ENCODE measurements around the gene SUGT1.
"Not testable (repeated sequence)": the region's sequence is repeated elsewhere in the genome, so short reads cannot be mapped to it uniquely, and the experiment has no call there.

GRCh38 chr13:52610158-52610557, 42.5 kb upstream of the SUGT1 start:
- TF ChIP-seq ZNF530 (tag by site-specific recombination; IDR thresholded peaks at IDR 0.05; ENCODE audit: low read depth); ZNF677 (tag by site-specific recombination; IDR thresholded peaks at IDR 0.05); ZNF558 (tag by site-specific recombination; IDR thresholded peaks at IDR 0.05); ZNF24 (tag by site-specific recombination; IDR thresholded peaks at IDR 0.05); PBX3 (CRISPR knock-in tag; IDR thresholded peaks at IDR 0.05); CTCF (tag by site-specific recombination; IDR thresholded peaks at IDR 0.05); ZBTB8A (tag by site-specific recombination; IDR thresholded peaks at IDR 0.05); ZNF513 (tag by site-specific recombination; IDR thresholded peaks at IDR 0.05); KLF16 (tag by site-specific recombination; IDR thresholded peaks at IDR 0.05); PRDM1 (tag by site-specific recombination; IDR thresholded peaks at IDR 0.05); ZNF121 (tag by site-specific recombination; IDR thresholded peaks at IDR 0.05): not testable (repeated sequence)

Data from HEK293 (cell line).